HEK293T (cell line): ENCODE results near the gene PAX4.

Experiments
- BHLHE40 ChIP-seq: fragments of 450-650 bp; IDR thresholded peaks from 2 replicates; pipeline ENCODE4 v1.6.1; 2016; ENCODE audit warnings: mild to moderate bottlenecking, moderate library complexity, borderline replicate concordance
- ELF4 ChIP-seq: fragments of 450-650 bp; IDR thresholded peaks from 2 replicates; pipeline ENCODE4 v1.6.1; 2017; ENCODE audit warnings: antibody characterized with exemption
- FOXA1 ChIP-seq: fragments of 450-650 bp; IDR thresholded peaks from 2 replicates; pipeline ENCODE4 v1.6.1; 2016; ENCODE audit warnings: mild to moderate bottlenecking
- FOXM1 ChIP-seq: fragments of 450-650 bp; IDR thresholded peaks from 2 replicates; pipeline ENCODE4 v1.6.1; 2017; ENCODE audit warnings: mild to moderate bottlenecking, borderline replicate concordance
- HDGF ChIP-seq: fragments of 450-650 bp; IDR thresholded peaks from 2 replicates; pipeline ENCODE4 v1.6.1; 2017; ENCODE audit warnings: antibody characterized with exemption, borderline replicate concordance
- NFRKB ChIP-seq: fragments of 450-650 bp; IDR thresholded peaks from 2 replicates; pipeline ENCODE4 v1.6.1; 2016; ENCODE audit warnings: mild to moderate bottlenecking, moderate library complexity
- SP1 ChIP-seq: fragments of 450-650 bp; IDR thresholded peaks from 2 replicates; pipeline ENCODE4 v1.6.1; 2017
- SUZ12 ChIP-seq: fragments of 450-650 bp; IDR thresholded peaks from 2 replicates; pipeline ENCODE4 v1.6.1; 2016; ENCODE audit warnings: mild to moderate bottlenecking
- TF ChIP-seq, protein P1 (sequence below): fragments of 450-650 bp; IDR thresholded peaks from 2 replicates; pipeline ENCODE4 v1.6.1; 2016

GRCh38 chr7:127657500-127657899 lies 39.6 kb upstream of the PAX4 start:
- TF ChIP-seq BHLHE40: no peak
- no peak for TF ChIP-seq ELF4
- TF ChIP-seq FOXM1: no peak
- TF ChIP-seq FOXA1: no peak
- no peak for TF ChIP-seq NFRKB
- no peak for TF ChIP-seq HDGF
- TF ChIP-seq SUZ12: no peak
- no peak for TF ChIP-seq SP1
- TF ChIP-seq, protein P1, sequence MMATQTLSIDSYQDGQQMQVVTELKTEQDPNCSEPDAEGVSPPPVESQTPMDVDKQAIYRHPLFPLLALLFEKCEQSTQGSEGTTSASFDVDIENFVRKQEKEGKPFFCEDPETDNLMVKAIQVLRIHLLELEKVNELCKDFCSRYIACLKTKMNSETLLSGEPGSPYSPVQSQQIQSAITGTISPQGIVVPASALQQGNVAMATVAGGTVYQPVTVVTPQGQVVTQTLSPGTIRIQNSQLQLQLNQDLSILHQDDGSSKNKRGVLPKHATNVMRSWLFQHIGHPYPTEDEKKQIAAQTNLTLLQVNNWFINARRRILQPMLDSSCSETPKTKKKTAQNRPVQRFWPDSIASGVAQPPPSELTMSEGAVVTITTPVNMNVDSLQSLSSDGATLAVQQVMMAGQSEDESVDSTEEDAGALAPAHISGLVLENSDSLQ: no peak
